ENCODE data around the gene PADI1.

GRCh38 chr1:17200756-17201155 is 4.2 kb upstream of the PADI1 start:
- TF ChIP-seq, protein P1, sequence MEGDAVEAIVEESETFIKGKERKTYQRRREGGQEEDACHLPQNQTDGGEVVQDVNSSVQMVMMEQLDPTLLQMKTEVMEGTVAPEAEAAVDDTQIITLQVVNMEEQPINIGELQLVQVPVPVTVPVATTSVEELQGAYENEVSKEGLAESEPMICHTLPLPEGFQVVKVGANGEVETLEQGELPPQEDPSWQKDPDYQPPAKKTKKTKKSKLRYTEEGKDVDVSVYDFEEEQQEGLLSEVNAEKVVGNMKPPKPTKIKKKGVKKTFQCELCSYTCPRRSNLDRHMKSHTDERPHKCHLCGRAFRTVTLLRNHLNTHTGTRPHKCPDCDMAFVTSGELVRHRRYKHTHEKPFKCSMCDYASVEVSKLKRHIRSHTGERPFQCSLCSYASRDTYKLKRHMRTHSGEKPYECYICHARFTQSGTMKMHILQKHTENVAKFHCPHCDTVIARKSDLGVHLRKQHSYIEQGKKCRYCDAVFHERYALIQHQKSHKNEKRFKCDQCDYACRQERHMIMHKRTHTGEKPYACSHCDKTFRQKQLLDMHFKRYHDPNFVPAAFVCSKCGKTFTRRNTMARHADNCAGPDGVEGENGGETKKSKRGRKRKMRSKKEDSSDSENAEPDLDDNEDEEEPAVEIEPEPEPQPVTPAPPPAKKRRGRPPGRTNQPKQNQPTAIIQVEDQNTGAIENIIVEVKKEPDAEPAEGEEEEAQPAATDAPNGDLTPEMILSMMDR (IDR thresholded peaks at IDR 0.05), result no peak
- TF ChIP-seq POLR2A (IDR thresholded peaks at IDR 0.05), result no peak

All from body of pancreas (tissue), 4 donors.